SU-DHL-6 (cell line): ENCODE measurements around the gene USP11.

Experiments used
- EZH2phosphoT487 ChIP-seq: fragments of 200-600 bp; sonication (generic), shearing (Covaris generic); conservative IDR thresholded peaks from 2 replicates; pipeline ENCODE4 v1.6.1; 2018; ENCODE audit warnings: mild to moderate bottlenecking, antibody characterized with exemption, low read length, moderate library complexity, mixed read lengths
- TF ChIP-seq, protein P1 (sequence below): fragments of 200-600 bp; sonication (generic); IDR thresholded peaks from one replicate; pipeline ENCODE4 v1.5.1; 2017; ENCODE audit warnings: antibody characterized with exemption, mild to moderate bottlenecking, low read length, moderate library complexity; ENCODE audit not compliant: insufficient read depth, poor library complexity, severe bottlenecking

DNA sequence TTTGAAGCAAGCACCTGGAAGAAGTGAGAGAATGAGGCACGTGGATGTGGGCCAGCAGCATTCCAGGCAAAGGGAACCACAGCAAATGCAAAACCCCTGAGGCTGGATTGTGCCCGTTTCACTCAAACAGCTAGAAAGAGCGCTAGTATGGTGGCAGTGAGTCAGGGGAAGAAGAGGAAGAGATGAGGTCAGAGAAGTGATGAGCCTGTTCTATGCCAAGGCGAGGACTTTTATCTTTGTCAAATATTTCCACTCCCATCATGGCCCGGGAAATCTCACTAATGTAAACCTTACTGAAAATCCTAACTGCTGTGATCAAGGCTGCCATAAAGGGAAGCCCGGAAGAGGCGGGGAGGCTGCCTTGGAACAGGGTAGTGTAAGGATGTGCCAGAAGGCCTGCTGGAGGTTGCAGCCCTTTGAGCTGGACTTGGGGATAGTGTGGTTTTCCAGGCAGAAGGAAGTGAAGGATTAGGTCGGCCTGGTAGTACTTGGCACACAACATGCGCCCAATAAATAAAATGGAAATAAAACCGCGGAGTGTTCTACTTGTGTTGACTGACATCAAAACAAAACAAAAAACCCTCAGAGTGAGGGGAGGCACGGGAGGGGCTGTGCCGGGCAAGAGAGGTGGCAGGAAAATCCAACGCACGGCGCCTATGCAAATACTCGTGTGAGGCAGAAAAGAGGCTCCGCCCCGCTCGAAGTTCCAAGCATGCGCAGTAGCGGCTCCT, 15.5 kb upstream of the USP11 start:
- TF ChIP-seq, protein P1, sequence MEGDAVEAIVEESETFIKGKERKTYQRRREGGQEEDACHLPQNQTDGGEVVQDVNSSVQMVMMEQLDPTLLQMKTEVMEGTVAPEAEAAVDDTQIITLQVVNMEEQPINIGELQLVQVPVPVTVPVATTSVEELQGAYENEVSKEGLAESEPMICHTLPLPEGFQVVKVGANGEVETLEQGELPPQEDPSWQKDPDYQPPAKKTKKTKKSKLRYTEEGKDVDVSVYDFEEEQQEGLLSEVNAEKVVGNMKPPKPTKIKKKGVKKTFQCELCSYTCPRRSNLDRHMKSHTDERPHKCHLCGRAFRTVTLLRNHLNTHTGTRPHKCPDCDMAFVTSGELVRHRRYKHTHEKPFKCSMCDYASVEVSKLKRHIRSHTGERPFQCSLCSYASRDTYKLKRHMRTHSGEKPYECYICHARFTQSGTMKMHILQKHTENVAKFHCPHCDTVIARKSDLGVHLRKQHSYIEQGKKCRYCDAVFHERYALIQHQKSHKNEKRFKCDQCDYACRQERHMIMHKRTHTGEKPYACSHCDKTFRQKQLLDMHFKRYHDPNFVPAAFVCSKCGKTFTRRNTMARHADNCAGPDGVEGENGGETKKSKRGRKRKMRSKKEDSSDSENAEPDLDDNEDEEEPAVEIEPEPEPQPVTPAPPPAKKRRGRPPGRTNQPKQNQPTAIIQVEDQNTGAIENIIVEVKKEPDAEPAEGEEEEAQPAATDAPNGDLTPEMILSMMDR, result no peak
- no peak for TF ChIP-seq EZH2phosphoT487
